HepG2 (cell line): ENCODE data around the gene SYNE2. TPM values are rescaled to one million over a fixed set of nuclear protein-coding genes. Genes with fewer than 3 reads are reported as not detected.

Experiments
- ATAC-seq: fragments of 200-7000 bp; cut with Tn5 transposase; 3 replicates; pipeline ENCODE4 v1.9.1; 2020; ENCODE audit warnings: mild to moderate bottlenecking, moderate library complexity
- BruUV-seq: library from RNA; stranded (reverse); fragments of 400-500 nt; replicated peaks from 2 replicates; lab custom pipeline; 2021; lab: Mats Ljungman, UMichigan
- CTCF ChIA-PET: fragments of 300-600 bp; formaldehyde crosslinking; extraction: SDS; loops from one replicate; lab custom pipeline; 2021; ENCODE audit warnings: low total read pairs, inconsistent platforms, low intra/inter-chr PET ratio; lab: Yijun Ruan, JAX
- POLR2A ChIA-PET: fragments of 350-600 bp; sonication (Branson Sonifier 250); formaldehyde crosslinking; loops from one replicate; lab custom pipeline; 2020; ENCODE audit warnings: antibody characterized with exemption, inconsistent platforms; lab: Yijun Ruan, JAX
- DNase-seq: peaks from one replicate; pipeline ENCODE4 v3.0.0-alpha.2; 2015; ENCODE audit warnings: low spot score
- FAIRE-seq: peaks from 3 replicates; lab custom pipeline; 2011; peaks lifted over from hg19 to GRCh38; lab: Jason Lieb, UNC
- H2AFZ ChIP-seq: one replicate; pipeline ENCODE4 v1.6.1; 2011; ENCODE audit warnings: low read length, inconsistent platforms
- H3K27ac ChIP-seq: fragments of 300-600 bp; 3 replicates; pipeline ENCODE4 v1.8.0; 2011; ENCODE audit warnings: mixed run types, mild to moderate bottlenecking, mixed read lengths, low read length, inconsistent platforms; ENCODE audit not compliant: insufficient read depth; ENCODE audit errors: extremely low read length
- H3K27me3 ChIP-seq, 2 experiments: fragments of 200-600 bp in 1 of 2; 2 replicates in 1 of 2; 3 replicates in 1 of 2; pipeline versions ENCODE4 v1.6.0 to v1.8.0; 2011; ENCODE audit warnings: low read length in 2 of 2, mild to moderate bottlenecking in 2 of 2, moderate library complexity in 2 of 2, inconsistent platforms in 1 of 2; ENCODE audit not compliant: insufficient read depth in 2 of 2, control insufficient read depth in 1 of 2
- H3K36me3 ChIP-seq, 2 experiments: fragments of 200-600 bp in 1 of 2; replicated peaks in 1 of 2; 2 replicates in 1 of 2; 3 replicates in 1 of 2; pipeline versions ENCODE4 v1.5.1 to v1.8.0; 2011; ENCODE audit warnings: low read length in 2 of 2, inconsistent platforms in 1 of 2; ENCODE audit not compliant: insufficient read depth in 2 of 2, control insufficient read depth in 1 of 2
- H3K4me1 ChIP-seq: 2 replicates; pipeline ENCODE4 v1.5.1; 2012; ENCODE audit warnings: low read length, inconsistent platforms; ENCODE audit not compliant: insufficient read depth
- H3K4me2 ChIP-seq: 2 replicates; pipeline ENCODE4 v1.6.0; 2011; ENCODE audit warnings: low read depth, low read length, inconsistent platforms
- H3K4me3 ChIP-seq, 3 experiments: fragments of 200-600 bp in 1 of 3; sonication (generic), shearing (Covaris generic) in 1 of 3; replicated peaks in 1 of 3; 2 replicates each; pipeline ENCODE4 v1.5.1; 2011 to 2016; ENCODE audit warnings: low read length in 3 of 3, inconsistent platforms in 2 of 3, low read depth in 2 of 3, mild to moderate bottlenecking in 2 of 3, control low read depth in 1 of 3, mixed read lengths in 1 of 3; ENCODE audit not compliant: insufficient read depth in 1 of 3
- H3K79me2 ChIP-seq: one replicate; pipeline ENCODE4 v1.6.1; 2011; ENCODE audit warnings: low read length, inconsistent platforms; ENCODE audit not compliant: insufficient read depth
- H3K9ac ChIP-seq: 2 replicates; pipeline ENCODE4 v1.6.0; 2011; ENCODE audit warnings: mild to moderate bottlenecking, low read depth, low read length, inconsistent platforms; ENCODE audit not compliant: insufficient read depth
- H3K9me3 ChIP-seq: 2 replicates; pipeline ENCODE4 v1.5.1; 2012; ENCODE audit warnings: mild to moderate bottlenecking, low read length
- H4K20me1 ChIP-seq: 2 replicates; pipeline ENCODE4 v1.6.0; 2011; ENCODE audit warnings: inconsistent platforms, mild to moderate bottlenecking, low read length, moderate library complexity; ENCODE audit not compliant: insufficient read depth
- EP300 ChIP-seq, 3 experiments: sonication (generic) in 1 of 3; formaldehyde crosslinking in 1 of 3; IDR thresholded peaks; 2 replicates each; pipeline versions ENCODE4 v1.5.1 to v1.6.1; 2011 to 2020; ENCODE audit warnings: low read depth in 2 of 3, low read length in 2 of 3, borderline replicate concordance in 1 of 3, improper control_type of control experiment in 1 of 3, mild to moderate bottlenecking in 1 of 3, missing genetic modification reagents in 1 of 3, moderate library complexity in 1 of 3
- GLI4 ChIP-seq: sonication (generic); formaldehyde crosslinking; IDR thresholded peaks from 2 replicates; pipeline ENCODE4 v1.5.1; 2020; ENCODE audit warnings: missing genetic modification reagents, mild to moderate bottlenecking, moderate library complexity, borderline replicate concordance
- HDAC2 ChIP-seq: sonication (generic); formaldehyde crosslinking; IDR thresholded peaks from 2 replicates; pipeline ENCODE4 v1.4.0; 2020; ENCODE audit warnings: missing genetic modification reagents
- KMT2A ChIP-seq: sonication (generic); formaldehyde crosslinking; IDR thresholded peaks from 2 replicates; pipeline ENCODE4 v1.4.0; 2020; ENCODE audit warnings: missing genetic modification reagents
- MYNN ChIP-seq: sonication (generic); formaldehyde crosslinking; IDR thresholded peaks from 2 replicates; pipeline ENCODE4 v1.4.0; 2020; ENCODE audit warnings: mild to moderate bottlenecking, low read depth, missing genetic modification reagents
- SMYD3 ChIP-seq: sonication (generic); formaldehyde crosslinking; IDR thresholded peaks from 2 replicates; pipeline ENCODE4 v1.8.1; 2023; ENCODE audit warnings: mild to moderate bottlenecking, missing genetic modification reagents
- ZMYM4 ChIP-seq: sonication (generic); formaldehyde crosslinking; IDR thresholded peaks from 2 replicates; pipeline ENCODE4 v1.8.1; 2023; ENCODE audit warnings: mild to moderate bottlenecking, missing genetic modification reagents
- ZNF256 ChIP-seq: sonication (generic); formaldehyde crosslinking; conservative IDR thresholded peaks from 2 replicates; pipeline ENCODE4 v1.4.0; 2020; ENCODE audit warnings: missing genetic modification reagents
- ZNF558 ChIP-seq: sonication (generic); formaldehyde crosslinking; IDR thresholded peaks from 2 replicates; pipeline ENCODE4 v1.9.0; 2022; ENCODE audit warnings: mild to moderate bottlenecking, missing genetic modification reagents, borderline replicate concordance
- ZNF598 ChIP-seq: sonication (generic); formaldehyde crosslinking; IDR thresholded peaks from 2 replicates; pipeline ENCODE4 v1.5.1; 2020; ENCODE audit warnings: mild to moderate bottlenecking, missing genetic modification reagents, borderline replicate concordance
- ZNF816 ChIP-seq: sonication (generic); formaldehyde crosslinking; IDR thresholded peaks from 2 replicates; pipeline ENCODE4 v1.8.0; 2022; ENCODE audit warnings: missing genetic modification reagents, mild to moderate bottlenecking, borderline replicate concordance
- ZNF883 ChIP-seq: sonication (generic); formaldehyde crosslinking; IDR thresholded peaks from 2 replicates; pipeline ENCODE4 v1.5.1; 2020; ENCODE audit warnings: mild to moderate bottlenecking, missing genetic modification reagents; ENCODE audit errors: not compliant biosample characterization
- WGBS: methylation state at CpG from one replicate; pipeline ENCODE4 v1.1.6; 2017; ENCODE audit warnings: low lambda C conversion rate; 5-methylcytosine and 5-hydroxymethylcytosine counted together
- in situ Hi-C: cut with HindIII; loops from 2 replicates; pipeline ENCODE4 v1.10.0; 2017; ENCODE audit warnings: low pct_unique_long_range_greater_than_20kb; ENCODE audit not compliant: extremely low pct_ligation_motif_present
- intact Hi-C: fragments of 100-400 bp; cut with micrococcal nuclease; formaldehyde crosslinking; loops from one replicate; pipeline ENCODE4 v1.10.0; 2022; ENCODE audit not compliant: unreplicated experiment
- polyA plus RNA-seq, 8 experiments: library from polyadenylated mRNA; depleted of rRNA in 3 of 8; stranded (reverse) in 7 of 8; unstranded in 1 of 8; fragments of >200 nt; fragmentation: Illumina TruSeq in 4 of 8; extraction: Trizol in 4 of 8; gene quantifications; 2 replicates each; pipeline versions ENCODE4 v1.2.1 to v1.2.3, GENCODE V29; 2011 to 2016; ENCODE audit warnings: low read depth in 4 of 8, missing spikeins in 1 of 8, mixed read lengths in 1 of 8; ENCODE audit not compliant: insufficient read depth in 1 of 8
- total RNA-seq, 5 experiments: library from RNA; depleted of rRNA; stranded (reverse); fragments of >200 nt; fragmentation: Illumina TruSeq; extraction: Trizol; gene quantifications; 2 replicates each; pipeline ENCODE4 v1.2.3, GENCODE V29; 2016; ENCODE audit warnings: low read depth in 1 of 5
- TF ChIP-seq, protein P1 (sequence below): IDR thresholded peaks from 2 replicates; pipeline ENCODE4 v1.6.1; 2012; ENCODE audit warnings: inconsistent platforms
- TF ChIP-seq, protein P2 (sequence below): sonication (generic); formaldehyde crosslinking; IDR thresholded peaks from 2 replicates; pipeline ENCODE4 v1.5.1; 2020; ENCODE audit warnings: missing genetic modification reagents, mild to moderate bottlenecking, borderline replicate concordance
- TF ChIP-seq, protein P3 (sequence below): IDR thresholded peaks from 2 replicates; pipeline ENCODE4 v1.6.1; 2016; ENCODE audit warnings: missing genetic modification reagents, missing compliant biosample characterization

SYNE2 gene
- total and polyA plus RNA-seq, 2 of the 13 experiments (the other 11 are each of a cell fraction or from before 2014, with no cell fraction given), result 6.2 to 13.3 TPM

DNA sequence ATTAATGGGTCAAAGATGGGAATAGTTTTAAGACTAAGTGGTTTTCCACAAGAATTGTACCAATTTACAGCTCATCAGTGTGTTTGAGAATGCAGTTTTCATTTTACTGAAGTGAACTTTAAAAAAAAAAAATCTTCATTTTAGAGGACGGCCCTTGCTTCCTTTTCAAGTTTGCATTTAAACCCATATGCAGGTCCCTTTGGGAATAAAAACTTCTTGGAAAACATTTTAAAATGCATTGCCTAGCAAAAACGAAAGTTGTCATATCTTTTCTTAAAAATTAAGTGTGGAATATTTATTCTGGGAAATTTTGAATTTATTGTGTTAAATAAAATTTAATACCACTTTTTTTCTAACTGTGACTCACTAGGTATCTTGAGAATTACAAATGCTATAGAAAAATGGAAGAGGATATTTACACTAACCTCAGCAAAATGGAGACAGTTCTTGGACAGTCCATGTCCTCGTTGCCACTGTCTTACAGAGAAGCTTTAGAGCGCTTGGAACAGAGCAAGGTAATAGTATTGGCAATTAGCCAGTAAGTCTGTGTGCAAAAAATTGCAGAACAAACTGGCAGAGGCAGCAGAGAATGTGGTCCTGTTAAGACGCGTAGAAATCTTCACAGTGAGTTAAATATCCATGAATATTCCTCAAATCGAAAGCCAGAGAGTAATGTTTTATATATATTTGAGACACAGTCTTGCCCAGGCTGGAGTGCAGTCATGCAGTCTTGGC is 209.7 kb downstream of the SYNE2 start:
- no TSS peak for BruUV-seq
- 0 out of 5 replicates have a peak, but pooled peaks cover 0 to 1% of the 10 kb centered on the region in 2 experiments for H3K36me3 ChIP-seq
- no peaks in the 10 kb centered on the region for H3K9me3 ChIP-seq
- no peaks in the 10 kb centered on the region for H3K79me2 ChIP-seq
- peaks cover 12% of the 10 kb centered on the region for H3K4me1 ChIP-seq
- in situ Hi-C loops, result no loop called here
- ATAC-seq, result no peak
- H3K27ac ChIP-seq, result no peak overlapping the region
- intact Hi-C loops, result no loop called here
- WGBS, result 85% methylated on average over 7 of the region's 7 CpGs
- no peak for DNase-seq
- H2AFZ ChIP-seq, result no peak overlapping the region
- H3K9ac ChIP-seq, result no peak overlapping the region
- FAIRE-seq, result no peak
- no peak overlapping the region for H3K4me3 ChIP-seq
- H4K20me1 ChIP-seq, result no peaks in the 10 kb centered on the region
- POLR2A ChIA-PET, result no interaction called here
- H3K27me3 ChIP-seq, result no peaks in the 10 kb centered on the region
- H3K4me2 ChIP-seq, result no peak overlapping the region
- TF ChIP-seq HDAC2 (CRISPR knock-in tag), result no peak
- TF ChIP-seq, protein P1, sequence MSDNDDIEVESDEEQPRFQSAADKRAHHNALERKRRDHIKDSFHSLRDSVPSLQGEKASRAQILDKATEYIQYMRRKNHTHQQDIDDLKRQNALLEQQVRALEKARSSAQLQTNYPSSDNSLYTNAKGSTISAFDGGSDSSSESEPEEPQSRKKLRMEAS, result no peak
- TF ChIP-seq SMYD3, result no peak
- TF ChIP-seq ZNF256 (CRISPR knock-in tag), result no peak
- TF ChIP-seq MYNN (CRISPR knock-in tag), result no peak
- no peak for TF ChIP-seq EP300 (IDR thresholded peaks at IDR 0.05; ENCODE audit: low read depth in 2 of 2, low read length in 2 of 2)
- TF ChIP-seq EP300 (CRISPR knock-in tag; IDR thresholded peaks at IDR 0.05; ENCODE audit: borderline replicate concordance), result no peak
- TF ChIP-seq, all 625 proteins: peak for 0
- CTCF ChIA-PET, result no interaction called here

DNA sequence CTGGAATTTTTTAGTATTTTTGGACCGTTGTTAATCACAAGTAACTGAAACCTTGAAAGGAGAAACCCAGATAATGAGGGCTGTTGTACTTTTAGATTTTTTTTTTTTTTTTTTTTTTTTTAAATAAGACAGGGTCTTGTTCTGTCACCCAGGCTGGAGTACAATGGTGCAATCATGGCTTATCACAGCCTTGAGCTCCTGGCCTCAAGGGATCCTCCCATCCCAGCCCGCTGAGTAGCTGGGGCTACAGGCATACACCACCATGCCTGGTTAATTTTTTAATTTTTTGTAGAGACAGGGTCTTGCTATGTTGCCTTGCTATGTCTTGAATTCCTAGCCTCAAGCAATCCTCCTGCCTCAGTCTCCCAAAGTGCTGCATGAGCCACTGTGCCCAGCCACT is 211.6 kb downstream of the SYNE2 start:
- Histone ChIP-seq H3K9ac (no peak overlapping the region), H4K20me1 (no peaks in the 10 kb centered on the region), H3K27ac (no peak overlapping the region), H2AFZ (no peak overlapping the region), H3K79me2 (no peaks in the 10 kb centered on the region), H3K9me3 (no peaks in the 10 kb centered on the region), H3K4me3 (no peak overlapping the region), H3K27me3 (no peaks in the 10 kb centered on the region), H3K4me2 (no peak overlapping the region), H3K36me3 (0 out of 5 replicates have a peak, but pooled peaks cover 0 to 1% of the 10 kb centered on the region in 2 experiments), H3K4me1 (peaks cover 10% of the 10 kb centered on the region)
- no TSS peak for BruUV-seq
- CTCF ChIA-PET, result no interaction called here
- ATAC-seq (peak; percentile 67), DNase-seq (peak; percentile 22), FAIRE-seq (no peak)
- in situ Hi-C loops, result no loop called here
- intact Hi-C loops, result no loop called here
- 77% methylated on average over 2 of the region's 2 CpGs for WGBS
- POLR2A ChIA-PET, result no interaction called here
- TF ChIP-seq ZNF558 (CRISPR knock-in tag) (no peak), ZNF598 (no peak), ZMYM4 (no peak), ZNF816 (CRISPR knock-in tag) (no peak), KMT2A (CRISPR knock-in tag) (no peak), GLI4 (CRISPR knock-in tag) (no peak), ZNF883 (no peak)
- TF ChIP-seq, protein P2, sequence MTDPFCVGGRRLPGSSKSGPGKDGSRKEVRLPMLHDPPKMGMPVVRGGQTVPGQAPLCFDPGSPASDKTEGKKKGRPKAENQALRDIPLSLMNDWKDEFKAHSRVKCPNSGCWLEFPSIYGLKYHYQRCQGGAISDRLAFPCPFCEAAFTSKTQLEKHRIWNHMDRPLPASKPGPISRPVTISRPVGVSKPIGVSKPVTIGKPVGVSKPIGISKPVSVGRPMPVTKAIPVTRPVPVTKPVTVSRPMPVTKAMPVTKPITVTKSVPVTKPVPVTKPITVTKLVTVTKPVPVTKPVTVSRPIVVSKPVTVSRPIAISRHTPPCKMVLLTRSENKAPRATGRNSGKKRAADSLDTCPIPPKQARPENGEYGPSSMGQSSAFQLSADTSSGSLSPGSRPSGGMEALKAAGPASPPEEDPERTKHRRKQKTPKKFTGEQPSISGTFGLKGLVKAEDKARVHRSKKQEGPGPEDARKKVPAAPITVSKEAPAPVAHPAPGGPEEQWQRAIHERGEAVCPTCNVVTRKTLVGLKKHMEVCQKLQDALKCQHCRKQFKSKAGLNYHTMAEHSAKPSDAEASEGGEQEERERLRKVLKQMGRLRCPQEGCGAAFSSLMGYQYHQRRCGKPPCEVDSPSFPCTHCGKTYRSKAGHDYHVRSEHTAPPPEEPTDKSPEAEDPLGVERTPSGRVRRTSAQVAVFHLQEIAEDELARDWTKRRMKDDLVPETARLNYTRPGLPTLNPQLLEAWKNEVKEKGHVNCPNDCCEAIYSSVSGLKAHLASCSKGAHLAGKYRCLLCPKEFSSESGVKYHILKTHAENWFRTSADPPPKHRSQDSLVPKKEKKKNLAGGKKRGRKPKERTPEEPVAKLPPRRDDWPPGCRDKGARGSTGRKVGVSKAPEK (CRISPR knock-in tag), result no peak
- TF ChIP-seq, protein P3, sequence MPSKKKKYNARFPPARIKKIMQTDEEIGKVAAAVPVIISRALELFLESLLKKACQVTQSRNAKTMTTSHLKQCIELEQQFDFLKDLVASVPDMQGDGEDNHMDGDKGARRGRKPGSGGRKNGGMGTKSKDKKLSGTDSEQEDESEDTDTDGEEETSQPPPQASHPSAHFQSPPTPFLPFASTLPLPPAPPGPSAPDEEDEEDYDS (CRISPR knock-in tag), result no peak
